SK-N-MC (cell line): ENCODE results near the gene SARDH.

Source experiments
- EZH2 ChIP-seq: fragments of 200-600 bp; sonication (generic); IDR thresholded peaks from one replicate; pipeline ENCODE4 v1.6.1; 2017; ENCODE audit warnings: antibody characterized with exemption
- POLR2AphosphoS5 ChIP-seq: IDR thresholded peaks from 2 replicates; pipeline ENCODE4 v1.6.1; 2012; ENCODE audit warnings: mild to moderate bottlenecking, low read depth, low read length, borderline replicate concordance

GRCh38 chr9:133627341-133627740, 110.8 kb downstream of the SARDH start:
- TF ChIP-seq EZH2 (no peak), POLR2AphosphoS5 (no peak)
